HepG2 (cell line): ENCODE results near the gene KRTAP5-6. TPM values are rescaled to one million over a fixed set of nuclear protein-coding genes. Genes with fewer than 3 reads are reported as not detected.

ENCODE experiments used
- FOXC1 ChIP-seq: sonication (generic); formaldehyde crosslinking; IDR thresholded peaks from 2 replicates; pipeline ENCODE4 v1.8.0; 2022; ENCODE audit warnings: mild to moderate bottlenecking, missing genetic modification reagents, borderline replicate concordance
- HNF1A ChIP-seq, 2 experiments: sonication (generic) in 1 of 2; formaldehyde crosslinking in 1 of 2; IDR thresholded peaks; 2 replicates each; pipeline versions ENCODE4 v1.4.0 to v1.6.1; 2016 to 2020; ENCODE audit warnings: borderline replicate concordance in 1 of 2, low read depth in 1 of 2, mild to moderate bottlenecking in 1 of 2, missing genetic modification reagents in 1 of 2
- HNF4A ChIP-seq: sonication (generic); formaldehyde crosslinking; IDR thresholded peaks from 2 replicates; pipeline ENCODE4 v1.4.0; 2020; ENCODE audit warnings: missing genetic modification reagents
- HOXA3 ChIP-seq: sonication (generic); formaldehyde crosslinking; IDR thresholded peaks from 2 replicates; pipeline ENCODE4 v1.5.0; 2020; ENCODE audit warnings: missing genetic modification reagents
- KDM5B ChIP-seq: sonication (generic); formaldehyde crosslinking; IDR thresholded peaks from 2 replicates; pipeline ENCODE4 v1.4.0; 2020; ENCODE audit warnings: missing genetic modification reagents, mild to moderate bottlenecking, borderline replicate concordance
- KLF12 ChIP-seq: sonication (generic); formaldehyde crosslinking; IDR thresholded peaks from 2 replicates; pipeline ENCODE4 v1.4.0; 2020; ENCODE audit warnings: missing genetic modification reagents, borderline replicate concordance
- MXD1 ChIP-seq: sonication (generic); formaldehyde crosslinking; IDR thresholded peaks from 2 replicates; pipeline ENCODE4 v1.4.0; 2020; ENCODE audit warnings: mild to moderate bottlenecking, missing genetic modification reagents
- STAT5B ChIP-seq: sonication (generic); formaldehyde crosslinking; IDR thresholded peaks from 2 replicates; pipeline ENCODE4 v1.4.0; 2020; ENCODE audit warnings: missing genetic modification reagents
- TBL1XR1 ChIP-seq: fragments of 150-350 bp; IDR thresholded peaks from 2 replicates; pipeline ENCODE4 v1.6.1; 2014; ENCODE audit warnings: borderline replicate concordance, low read length; ENCODE audit not compliant: partially characterized antibody
- UBTF ChIP-seq: sonication (generic); formaldehyde crosslinking; IDR thresholded peaks from 2 replicates; pipeline ENCODE4 v1.4.0; 2020; ENCODE audit warnings: mild to moderate bottlenecking, missing genetic modification reagents
- ZBTB46 ChIP-seq: sonication (generic); formaldehyde crosslinking; IDR thresholded peaks from 2 replicates; pipeline ENCODE4 v1.4.0; 2020; ENCODE audit warnings: mild to moderate bottlenecking, missing genetic modification reagents, borderline replicate concordance
- ZGPAT ChIP-seq: IDR thresholded peaks from 2 replicates; pipeline ENCODE4 v1.6.1; 2016; ENCODE audit warnings: mild to moderate bottlenecking
- ZNF362 ChIP-seq: sonication (generic); formaldehyde crosslinking; IDR thresholded peaks from 2 replicates; pipeline ENCODE4 v1.4.0; 2020; ENCODE audit warnings: missing genetic modification reagents, mild to moderate bottlenecking, borderline replicate concordance
- ZNF780A ChIP-seq: sonication (generic); formaldehyde crosslinking; IDR thresholded peaks from 2 replicates; pipeline ENCODE4 v1.8.0; 2022; ENCODE audit warnings: mild to moderate bottlenecking, missing genetic modification reagents, moderate library complexity
- polyA plus RNA-seq, 8 experiments: library from polyadenylated mRNA; depleted of rRNA in 3 of 8; stranded (reverse) in 7 of 8; unstranded in 1 of 8; fragments of >200 nt; fragmentation: Illumina TruSeq in 4 of 8; extraction: Trizol in 4 of 8; gene quantifications; 2 replicates each; pipeline versions ENCODE4 v1.2.1 to v1.2.3, GENCODE V29; 2011 to 2016; ENCODE audit warnings: low read depth in 4 of 8, missing spikeins in 1 of 8, mixed read lengths in 1 of 8; ENCODE audit not compliant: insufficient read depth in 1 of 8
- total RNA-seq, 5 experiments: library from RNA; depleted of rRNA; stranded (reverse); fragments of >200 nt; fragmentation: Illumina TruSeq; extraction: Trizol; gene quantifications; 2 replicates each; pipeline ENCODE4 v1.2.3, GENCODE V29; 2016; ENCODE audit warnings: low read depth in 1 of 5

Gene KRTAP5-6
- total and polyA plus RNA-seq, 2 of the 13 experiments (the other 11 are each of a cell fraction or from before 2014, with no cell fraction given) = not detected

- TF ChIP-seq HNF1A (IDR thresholded peaks at IDR 0.05; ENCODE audit: low read depth) (peak; percentile 45; the same call in 1 of the 2 replicates), HNF1A (CRISPR knock-in tag; IDR thresholded peaks at IDR 0.05; ENCODE audit: borderline replicate concordance) (peak; percentile 93), UBTF (CRISPR knock-in tag) (peak; percentile 84), ZNF780A (peak; percentile 47; the same call in 1 of the 2 replicates), ZGPAT (CRISPR knock-in tag) (peak; percentile 96), HNF4A (CRISPR knock-in tag) (peak; percentile 99), ZNF362 (CRISPR knock-in tag) (peak; percentile 81), ZBTB46 (CRISPR knock-in tag) (0 out of 2 replicates have a peak, but pooled peaks have one; percentile 62), TBL1XR1 (peak; percentile 80), KLF12 (CRISPR knock-in tag) (peak; percentile 47; the same call in 1 of the 2 replicates), KDM5B (CRISPR knock-in tag) (peak; percentile 82), STAT5B (CRISPR knock-in tag) (peak; percentile 69; the same call in 1 of the 2 replicates), HOXA3 (CRISPR knock-in tag) (peak; percentile 95), FOXC1 (CRISPR knock-in tag) (peak; percentile 56), MXD1 (CRISPR knock-in tag) (0 out of 2 replicates have a peak, but pooled peaks have one; percentile 69)
Measured at GRCh38 chr11:1689250-1690166, 7.5 kb upstream of the KRTAP5-6 start (continued).
